GM12874 (cell line): ENCODE data around the gene SSU72.

Experiments
- CTCF ChIP-seq: IDR thresholded peaks from 2 replicates; pipeline ENCODE4 v1.5.1; 2011; ENCODE audit warnings: low read depth, mild to moderate bottlenecking, control low read depth, low read length, moderate library complexity; ENCODE audit not compliant: insufficient read depth

Gene SSU72

DNA sequence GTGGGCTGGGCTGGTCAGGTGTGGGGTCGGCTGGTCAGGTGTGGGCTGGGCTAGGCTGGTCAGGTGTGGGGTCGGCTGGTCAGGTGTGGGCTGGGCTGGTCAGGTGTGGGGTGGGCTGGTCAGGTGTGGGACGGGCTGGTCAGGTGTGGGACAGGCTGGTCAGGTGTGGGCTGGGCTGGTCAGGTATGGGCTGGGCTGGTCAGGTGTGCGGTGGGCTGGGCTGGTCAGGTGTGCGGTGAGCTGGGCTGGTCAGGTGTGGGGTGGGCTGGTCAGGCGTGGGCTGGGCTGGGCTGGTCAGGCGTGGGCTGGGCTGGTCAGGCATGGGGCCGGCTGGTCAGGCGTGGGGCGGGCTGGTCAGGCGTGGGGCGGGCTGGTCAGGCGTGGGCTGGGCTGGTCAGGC, 31.6 kb upstream of the SSU72 start:
- TF ChIP-seq CTCF, result no peak

GRCh38 chr1:1605724-1606123, 31.1 kb upstream of the SSU72 start:
- no peak for TF ChIP-seq CTCF

DNA sequence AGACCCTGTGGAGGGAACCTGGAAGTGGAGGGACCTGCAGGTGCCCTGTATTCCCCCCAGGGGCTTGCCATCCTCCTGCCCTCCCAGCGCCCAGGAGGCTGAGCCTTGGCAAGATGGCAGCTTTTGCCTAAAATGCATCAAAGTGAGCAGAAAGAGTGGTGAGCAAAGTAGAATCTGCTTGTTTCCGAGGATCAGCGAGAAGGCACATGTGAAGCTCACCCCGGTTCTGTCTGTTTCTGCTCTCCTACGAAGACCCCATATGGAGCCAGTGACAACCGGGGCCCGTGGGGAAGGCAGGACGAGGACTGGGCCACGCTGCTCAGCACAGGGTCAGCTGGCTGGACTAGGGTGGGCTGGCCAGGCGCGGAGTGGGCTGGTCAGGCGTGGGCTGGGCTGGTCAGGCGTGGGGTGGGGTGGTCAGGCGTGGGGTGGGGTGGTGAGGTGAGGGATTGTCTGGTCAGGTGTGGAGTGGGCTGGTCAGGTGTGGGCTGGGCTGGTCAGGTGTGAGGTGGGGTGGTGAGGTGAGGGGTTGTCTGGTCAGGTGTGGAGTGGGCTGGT, 30.4 kb upstream of the SSU72 start:
- no peak for TF ChIP-seq CTCF

DNA sequence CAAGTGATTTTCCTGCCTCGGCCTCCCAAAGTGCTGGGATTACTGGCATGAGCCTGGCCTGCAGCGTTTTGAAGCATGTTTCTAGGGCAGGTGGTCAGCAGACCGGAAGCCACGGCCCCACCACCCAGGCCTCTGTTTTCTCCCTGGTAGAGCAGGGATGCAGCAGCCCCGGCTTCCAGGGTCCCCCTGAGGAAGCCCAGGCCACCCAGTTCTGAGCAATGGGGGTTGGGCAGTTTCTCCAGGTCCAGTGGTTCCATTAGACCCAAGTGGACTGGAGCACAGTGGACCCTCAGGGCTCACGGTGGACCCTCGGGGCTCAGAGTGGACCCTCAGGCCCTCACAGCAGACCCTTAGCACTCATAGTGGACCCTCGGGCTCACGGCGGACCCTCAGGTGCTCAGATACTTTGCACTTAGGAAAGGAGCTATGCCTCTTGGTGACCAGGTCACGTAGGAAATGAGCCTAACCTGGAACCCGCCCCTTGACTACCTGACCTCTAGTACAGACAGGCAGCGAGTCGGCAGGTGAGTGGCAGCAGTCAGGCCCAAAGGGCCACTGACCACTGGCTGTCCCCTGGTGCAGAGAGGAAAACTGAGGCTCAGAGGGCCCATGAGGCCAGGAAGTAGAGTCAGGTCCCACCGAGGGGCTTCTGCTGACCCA, 29.8 kb upstream of the SSU72 start:
- TF ChIP-seq CTCF, result no peak

DNA sequence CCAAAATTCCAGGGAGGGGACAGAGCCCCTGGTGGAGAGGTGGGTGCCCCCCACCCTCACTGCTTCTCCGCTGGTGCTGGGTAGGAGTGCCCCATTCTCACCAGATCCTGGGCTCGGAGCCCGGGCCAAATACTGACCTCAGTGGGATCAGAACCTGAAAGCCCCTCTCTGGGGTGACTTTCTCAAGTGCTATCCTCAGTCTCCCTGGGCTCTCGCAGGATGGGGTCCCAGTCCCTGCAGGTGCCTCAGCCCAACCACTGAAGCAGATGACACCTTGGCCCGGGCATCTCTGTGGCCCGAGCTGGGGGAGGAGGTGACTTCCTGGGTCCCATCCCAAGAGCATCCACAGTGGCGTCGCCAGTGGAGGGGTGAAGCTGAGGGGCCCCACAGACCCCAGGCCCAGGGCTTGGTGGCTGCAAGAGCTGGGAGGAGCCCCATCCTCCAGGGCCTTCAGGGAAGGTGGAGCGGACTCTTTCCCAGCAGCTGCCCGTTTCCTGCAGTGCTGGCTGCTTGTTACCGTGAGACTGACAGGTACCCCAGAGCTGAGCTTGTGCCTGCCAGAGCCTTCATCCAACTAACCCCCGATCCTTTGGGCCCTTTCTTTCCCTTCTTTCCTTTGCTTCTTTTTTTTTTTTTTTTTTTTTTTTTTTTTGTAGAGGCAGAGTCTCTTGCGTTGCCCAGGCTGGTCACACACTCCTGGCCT, 29.2 kb upstream of the SSU72 start:
- no peak for TF ChIP-seq CTCF

- no peak for TF ChIP-seq CTCF
These were observed 28.4 kb upstream of the SSU72 start for GRCh38 chr1:1602968-1603506.

- no peak for TF ChIP-seq CTCF
These were observed 27.8 kb upstream of the SSU72 start for GRCh38 chr1:1602304-1602967.
